GM19467 (cell line): ENCODE results near the gene RBBP8.
"Not testable (repeated sequence)": the region's sequence is repeated elsewhere in the genome, so short reads cannot be mapped to it uniquely, and the experiment has no call there.

ENCODE experiments used
- ATAC-seq: cut with Tn5 transposase; IDR thresholded peaks from one replicate; pipeline ENCODE4 v1.9.1; 2021; ENCODE audit warnings: mild to moderate bottlenecking, moderate library complexity; ENCODE audit not compliant: unreplicated experiment

Gene RBBP8

DNA sequence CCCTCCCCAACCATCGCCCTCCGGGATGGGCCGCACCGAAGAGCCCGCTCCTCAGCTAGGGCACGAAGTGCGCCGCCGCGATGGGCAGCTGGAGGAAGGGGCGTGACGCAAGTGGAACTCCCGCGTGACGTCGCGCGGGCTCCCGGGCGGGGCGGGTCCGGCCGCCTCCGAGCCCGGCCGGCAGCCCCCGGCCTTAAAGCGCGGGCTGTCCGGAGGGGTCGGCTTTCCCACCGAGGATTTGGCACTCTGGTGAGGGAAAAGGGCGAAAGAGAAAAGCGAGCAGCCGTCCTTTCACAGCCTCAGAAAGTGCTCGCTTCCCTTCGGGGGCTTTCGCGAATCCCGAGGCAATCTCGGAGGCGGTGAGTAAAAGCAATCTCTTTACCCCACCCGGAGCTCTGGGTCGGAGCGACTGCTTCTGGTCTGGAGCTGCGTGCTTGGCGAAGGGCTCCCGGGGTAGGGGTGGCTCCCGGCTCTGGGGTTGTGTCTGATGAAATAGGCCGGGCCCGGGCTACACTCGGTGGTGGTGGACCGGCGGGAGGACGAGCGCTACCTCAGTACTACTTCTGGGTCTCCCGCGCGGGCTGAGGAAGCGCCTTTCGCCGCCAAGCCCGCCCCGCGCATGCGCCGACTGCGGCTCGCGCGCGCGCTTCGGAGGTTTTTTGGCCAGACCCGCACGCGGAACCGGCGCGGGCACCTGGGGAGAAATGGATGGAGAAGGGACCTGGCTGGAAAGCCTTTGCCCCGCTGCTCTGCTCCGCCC, at the start of gene RBBP8:
TSS of gene RBBP8 (plus strand) at position 123 of the 760 bp plus-strand sequence. CDS start 3,524 bp downstream, outside the sequence.
- peak; percentile 73 for ATAC-seq

GRCh38 chr18:22883827-22884226, 49.3 kb upstream of the RBBP8 start:
- no peak for ATAC-seq

DNA sequence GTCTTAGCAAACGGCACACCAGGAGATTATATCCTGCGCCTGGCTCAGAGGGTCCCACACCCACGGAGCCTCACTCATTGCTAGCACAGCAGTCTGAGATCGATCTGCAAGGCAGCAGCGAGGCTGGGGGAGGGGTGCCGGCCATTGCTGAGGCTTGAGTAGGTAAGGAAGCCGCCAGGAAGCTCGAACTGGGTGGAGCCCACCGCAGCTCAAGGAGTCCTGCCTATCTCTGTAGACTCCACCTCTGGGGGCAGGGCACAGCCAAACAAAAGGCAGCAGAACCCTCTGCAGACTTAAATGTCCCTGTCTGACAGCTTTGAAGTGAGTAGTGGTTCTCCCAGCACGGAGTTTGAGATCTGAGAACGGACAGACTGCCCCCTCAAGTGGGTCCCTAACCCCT, 47.4 kb upstream of the RBBP8 start:
- ATAC-seq, result not testable (repeated sequence)

DNA sequence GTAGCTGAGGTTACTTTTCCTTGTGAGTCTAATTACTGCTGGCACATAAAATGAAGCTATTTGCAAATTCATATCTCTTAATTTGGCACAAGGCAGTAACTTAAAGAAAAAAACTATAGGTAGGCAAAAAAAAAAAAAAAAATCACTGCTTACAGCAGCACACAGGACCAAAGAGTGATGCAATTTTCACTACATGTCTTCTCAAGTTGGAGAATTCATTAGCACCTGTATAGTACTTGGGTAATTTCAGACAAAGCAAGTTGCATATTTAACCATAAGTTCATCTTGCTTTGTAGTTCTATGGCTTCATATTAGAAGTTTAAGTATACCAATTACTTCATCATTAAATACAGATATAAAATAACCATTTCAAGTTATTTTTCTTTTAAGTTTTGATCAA, 33.7 kb upstream of the RBBP8 start:
- no peak for ATAC-seq

- no peak for ATAC-seq
Measured at GRCh38 chr18:22900558-22901238, 32.4 kb upstream of the RBBP8 start.

DNA sequence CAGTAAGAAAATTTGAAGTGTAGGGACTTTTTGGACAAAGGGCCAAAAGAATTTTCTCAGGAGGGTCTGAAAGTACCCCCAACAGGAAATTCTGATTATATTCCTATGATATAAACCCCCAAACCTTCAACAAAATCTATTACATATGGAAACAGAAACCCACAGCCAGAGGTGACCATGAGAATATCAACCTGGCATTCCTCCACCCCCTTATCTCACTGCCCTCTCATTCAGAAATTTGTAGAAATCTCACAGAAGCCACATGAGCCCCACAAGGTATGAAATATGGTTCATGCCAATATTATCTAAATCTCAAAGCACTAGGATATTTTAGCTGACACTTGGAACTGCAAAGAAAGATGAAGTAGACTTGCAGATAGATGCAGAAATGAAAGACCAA, 31.0 kb upstream of the RBBP8 start:
- no peak for ATAC-seq

DNA sequence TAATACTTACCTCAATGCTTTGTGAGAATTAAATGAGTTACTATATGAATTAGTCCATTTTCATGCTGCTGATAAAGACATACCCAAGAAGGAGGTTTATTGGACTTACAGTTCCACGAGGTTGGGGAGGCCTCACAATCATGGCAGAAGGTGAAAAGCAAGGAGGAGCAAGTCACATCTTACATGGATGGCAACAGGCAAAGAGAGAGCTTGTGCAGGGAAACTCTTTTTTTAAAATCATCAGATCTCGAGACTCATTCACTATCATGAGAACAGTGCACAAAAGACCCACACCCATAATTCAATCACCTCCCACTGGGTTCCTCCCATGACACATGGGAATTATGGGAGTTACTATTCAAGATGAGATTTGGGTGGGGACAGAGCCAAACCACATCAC, 29.9 kb upstream of the RBBP8 start:
- not testable (repeated sequence) for ATAC-seq

GRCh38 chr18:22912149-22912548, 21.0 kb upstream of the RBBP8 start:
- no peak for ATAC-seq

DNA sequence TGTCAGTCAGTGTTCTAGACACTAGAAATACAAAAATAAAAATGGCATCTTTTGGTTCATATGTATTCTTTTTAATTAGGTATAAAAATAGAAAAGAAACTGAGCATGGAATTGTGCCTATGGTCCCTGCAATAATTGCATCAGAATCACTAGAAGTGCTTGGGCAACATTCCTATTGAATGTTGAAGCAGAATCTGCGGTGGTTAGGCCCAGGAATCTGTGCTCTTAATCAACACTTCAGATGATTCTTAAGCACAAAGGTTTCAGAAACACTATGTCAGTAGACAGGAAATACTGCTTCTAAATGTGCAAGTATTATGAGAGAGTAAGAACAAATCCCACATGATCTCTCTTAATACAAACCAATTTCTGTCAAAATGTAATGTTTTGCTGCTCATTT, 20.3 kb upstream of the RBBP8 start:
- ATAC-seq, result no peak

DNA sequence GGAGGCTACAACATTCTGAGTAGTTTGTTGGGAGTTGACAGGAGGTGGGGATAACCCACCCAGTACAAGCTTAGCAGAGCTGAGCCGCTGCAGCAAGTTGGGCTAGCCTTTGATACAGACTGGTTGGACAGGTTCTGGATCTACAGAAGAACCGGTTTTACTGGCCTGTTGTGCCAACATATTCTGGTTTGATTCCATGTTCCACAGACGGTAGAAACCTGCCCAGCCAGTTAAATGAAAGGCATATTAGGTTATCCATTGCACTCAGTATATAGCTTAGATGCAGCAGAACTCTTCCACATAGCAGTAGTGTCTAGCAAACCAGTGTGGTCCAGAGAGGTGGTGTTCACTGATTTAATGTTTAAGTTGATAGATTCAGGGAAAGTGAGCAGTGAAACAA, 19.3 kb upstream of the RBBP8 start:
- ATAC-seq, result no peak

- ATAC-seq, result no peak
Measured at GRCh38 chr18:22914633-22915032, 18.5 kb upstream of the RBBP8 start.

GRCh38 chr18:22915337-22915736, 17.8 kb upstream of the RBBP8 start:
- ATAC-seq, result no peak

DNA sequence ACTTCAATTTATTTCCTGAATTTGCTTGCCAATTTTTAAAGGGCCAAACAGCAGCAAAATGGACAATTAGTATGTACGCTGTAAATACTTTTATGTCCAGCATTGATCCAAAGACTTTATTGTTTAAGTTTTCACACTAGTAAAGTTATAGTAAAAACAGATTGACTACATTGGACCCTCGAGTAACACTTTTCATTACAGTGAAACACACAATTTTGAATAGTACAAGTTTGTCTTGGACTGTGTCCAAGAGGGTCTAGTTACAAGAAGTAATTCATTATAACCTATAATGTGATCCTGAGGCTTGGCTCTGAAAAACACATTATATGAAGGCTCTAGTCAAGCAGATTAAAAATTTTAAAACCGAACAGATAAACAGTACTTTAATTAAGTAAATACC, 11.4 kb upstream of the RBBP8 start:
- no peak for ATAC-seq

DNA sequence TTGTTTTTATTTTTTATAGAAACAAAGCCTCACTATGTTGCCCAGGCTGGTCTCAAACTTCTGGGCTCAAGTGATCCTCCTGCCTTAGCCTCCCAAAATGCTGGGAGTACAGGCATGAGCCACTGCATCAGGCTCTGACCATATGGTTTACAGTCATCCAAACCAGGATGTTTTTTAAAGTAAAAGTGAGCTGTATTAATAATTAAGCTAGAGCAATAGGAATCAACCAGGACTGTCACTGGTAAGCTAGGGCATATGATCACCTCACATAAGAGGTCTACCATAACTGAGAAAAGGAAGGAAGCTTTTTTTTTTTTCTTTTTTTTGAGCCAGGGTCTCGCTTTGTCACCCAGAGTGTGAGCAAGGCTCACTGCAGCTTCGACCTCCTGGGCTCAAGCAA, 8.5 kb upstream of the RBBP8 start:
- ATAC-seq, result no peak

- ATAC-seq, result no peak
Measured at GRCh38 chr18:22926454-22926853, 6.7 kb upstream of the RBBP8 start.

GRCh38 chr18:22928339-22928738, 4.8 kb upstream of the RBBP8 start:
- ATAC-seq, result no peak

DNA sequence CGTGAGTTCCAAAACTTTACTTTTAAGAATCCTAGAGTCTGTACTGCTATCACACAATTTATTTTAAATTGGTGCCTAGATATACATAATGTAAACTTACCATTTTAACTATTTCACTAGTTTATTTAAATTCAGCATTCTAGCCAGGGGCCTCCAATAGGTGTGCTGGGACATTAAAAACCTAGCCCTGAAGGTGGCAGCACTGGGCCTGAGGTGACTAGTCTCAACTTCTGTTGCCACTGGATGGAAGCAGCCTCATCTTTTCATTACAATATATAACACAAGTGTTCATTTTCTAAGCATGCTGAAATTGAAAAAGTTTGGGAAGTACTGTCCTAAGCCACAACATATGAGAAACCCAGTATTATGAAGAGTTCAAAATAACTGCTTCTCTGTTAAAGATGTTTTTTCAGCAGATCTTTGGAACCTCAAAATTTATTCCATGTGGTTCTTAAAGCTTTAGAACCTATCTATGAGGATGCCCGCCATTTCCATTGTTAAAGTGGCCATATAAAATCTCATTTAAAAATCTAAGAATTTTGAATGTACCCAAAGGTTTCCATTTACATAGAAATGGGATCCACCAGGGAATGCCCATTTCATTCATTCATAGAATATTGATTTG, 2.9 kb upstream of the RBBP8 start:
- peak; percentile 38 for ATAC-seq

GRCh38 chr18:22932885-22933205, 283 bp upstream of the RBBP8 start:
- ATAC-seq, result peak; percentile 29

- no peak for ATAC-seq
Measured at GRCh38 chr18:22933966-22934423, 867 bp downstream of the RBBP8 start.

- no peak for ATAC-seq
Measured at GRCh38 chr18:22934789-22935188, 1.7 kb downstream of the RBBP8 start.

GRCh38 chr18:22935431-22935830, 2.3 kb downstream of the RBBP8 start:
- no peak for ATAC-seq

- no peak for ATAC-seq
Measured at GRCh38 chr18:22936515-22936914, 3.4 kb downstream of the RBBP8 start.
